C4-2B (cell line): ENCODE results near the gene TUBB4B.

Source experiments
- H3K27ac ChIP-seq: fragments of 450-650 bp; 2 replicates; pipeline ENCODE4 v1.5.1; 2017
- CTCF ChIP-seq: fragments of 450-650 bp; conservative IDR thresholded peaks from 2 replicates; pipeline ENCODE4 v1.5.1; 2017; ENCODE audit warnings: mild to moderate bottlenecking
- ZFX ChIP-seq: fragments of 450-650 bp; IDR thresholded peaks from 2 replicates; pipeline ENCODE4 v1.6.1; 2017

Gene TUBB4B

GRCh38 chr9:137247916-137248175 is 6.8 kb downstream of the TUBB4B start:
- no peak overlapping the region for H3K27ac ChIP-seq
- TF ChIP-seq CTCF (no peak), ZFX (no peak)

GRCh38 chr9:137250329-137251193 is 9.5 kb downstream of the TUBB4B start:
- TF ChIP-seq CTCF (no peak), ZFX (no peak; the same call in 1 of the 2 replicates)
- peak overlapping the region; percentile 11 for H3K27ac ChIP-seq

GRCh38 chr9:137251194-137251461 is 10.0 kb downstream of the TUBB4B start, which contains the start of gene STPG3:
Gene STPG3, plus strand, starts transcription at chr9:137251286. Its CDS starts 1 bp downstream, at chr9:137251287.
- peak within 1 kb of the TSS; percentile 11 for H3K27ac ChIP-seq
- no peak for TF ChIP-seq CTCF

GRCh38 chr9:137251490-137252268 is 10.6 kb downstream of the TUBB4B start:
- TF ChIP-seq ZFX: no peak
- no peak for TF ChIP-seq CTCF
- H3K27ac ChIP-seq: no peak overlapping the region

GRCh38 chr9:137252555-137253506 is 11.7 kb downstream of the TUBB4B start:
- TF ChIP-seq CTCF (no peak), ZFX (no peak)
- no peak overlapping the region for H3K27ac ChIP-seq

GRCh38 chr9:137253717-137254623 is 12.9 kb downstream of the TUBB4B start:
- peak overlapping the region; percentile 90 for H3K27ac ChIP-seq
- TF ChIP-seq ZFX (no peak), CTCF (no peak)
